ENCODE data around the gene TPRN.

DNA sequence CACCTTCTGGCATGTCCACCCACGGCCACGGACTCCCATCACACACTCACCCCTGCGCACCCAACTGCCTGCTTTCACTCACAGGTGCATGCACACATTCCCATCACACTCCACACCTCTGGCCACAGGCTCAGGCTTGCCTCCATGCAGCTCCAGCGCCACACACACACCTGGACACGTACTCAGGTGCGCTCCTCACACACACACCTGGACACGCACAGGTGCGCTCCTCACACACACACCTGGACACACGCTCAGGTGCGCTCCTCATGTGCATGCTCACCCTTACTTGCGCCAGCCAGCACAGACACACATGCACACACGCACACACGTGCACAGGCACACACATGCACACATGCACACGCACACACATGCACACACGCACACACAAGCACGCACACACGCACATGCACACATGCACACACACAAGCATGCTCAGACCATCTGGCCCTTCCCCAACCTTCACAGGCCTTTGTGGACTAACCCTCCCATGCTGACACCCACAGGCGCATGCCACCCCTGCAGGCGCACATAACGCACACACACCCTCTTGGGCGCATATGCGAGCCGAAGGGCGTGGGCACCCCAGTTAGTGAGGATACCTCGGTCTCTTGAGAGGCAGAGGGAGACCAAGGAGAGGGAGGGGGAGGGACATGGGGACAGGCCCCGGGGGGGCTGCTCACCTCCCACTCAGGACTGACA lies 53.3 kb downstream of the TPRN start:
- TF ChIP-seq, protein P1, sequence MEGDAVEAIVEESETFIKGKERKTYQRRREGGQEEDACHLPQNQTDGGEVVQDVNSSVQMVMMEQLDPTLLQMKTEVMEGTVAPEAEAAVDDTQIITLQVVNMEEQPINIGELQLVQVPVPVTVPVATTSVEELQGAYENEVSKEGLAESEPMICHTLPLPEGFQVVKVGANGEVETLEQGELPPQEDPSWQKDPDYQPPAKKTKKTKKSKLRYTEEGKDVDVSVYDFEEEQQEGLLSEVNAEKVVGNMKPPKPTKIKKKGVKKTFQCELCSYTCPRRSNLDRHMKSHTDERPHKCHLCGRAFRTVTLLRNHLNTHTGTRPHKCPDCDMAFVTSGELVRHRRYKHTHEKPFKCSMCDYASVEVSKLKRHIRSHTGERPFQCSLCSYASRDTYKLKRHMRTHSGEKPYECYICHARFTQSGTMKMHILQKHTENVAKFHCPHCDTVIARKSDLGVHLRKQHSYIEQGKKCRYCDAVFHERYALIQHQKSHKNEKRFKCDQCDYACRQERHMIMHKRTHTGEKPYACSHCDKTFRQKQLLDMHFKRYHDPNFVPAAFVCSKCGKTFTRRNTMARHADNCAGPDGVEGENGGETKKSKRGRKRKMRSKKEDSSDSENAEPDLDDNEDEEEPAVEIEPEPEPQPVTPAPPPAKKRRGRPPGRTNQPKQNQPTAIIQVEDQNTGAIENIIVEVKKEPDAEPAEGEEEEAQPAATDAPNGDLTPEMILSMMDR (conservative IDR thresholded peaks at IDR 0.05 in 1 of 2, IDR thresholded peaks at IDR 0.05 in 1 of 2; ENCODE audit: extremely low read depth in 1 of 2, insufficient read depth in 1 of 2, low read depth in 1 of 2, low read length in 2 of 2) = no peak
- TF ChIP-seq EZH2 (IDR thresholded peaks at IDR 0.05; ENCODE audit: borderline replicate concordance, low read length) = no peak

Measured in mammary epithelial cell (primary cell).